Colonic mucosa (tissue), 4 donors: ENCODE measurements around the gene OR10H4. TPM values are rescaled to one million over a fixed set of nuclear protein-coding genes. Genes with fewer than 3 reads are reported as not detected.
"Not testable (repeated sequence)": the region's sequence is repeated elsewhere in the genome, so short reads cannot be mapped to it uniquely, and the experiment has no call there.

Source experiments
- DNase-seq: peaks from one replicate; pipeline ENCODE4 v3.0.0-alpha.2; 2020
- H3K27ac ChIP-seq: fragments of 200-600 bp; one replicate; pipeline ENCODE4 v1.8.0; 2021
- H3K27me3 ChIP-seq: fragments of 200-600 bp; one replicate; pipeline ENCODE4 v1.8.0; 2021
- H3K36me3 ChIP-seq: fragments of 200-600 bp; one replicate; pipeline ENCODE4 v1.8.0; 2021
- H3K4me1 ChIP-seq: fragments of 200-600 bp; one replicate; pipeline ENCODE4 v1.8.0; 2021; ENCODE audit warnings: mild to moderate bottlenecking
- H3K4me3 ChIP-seq: fragments of 200-600 bp; one replicate; pipeline ENCODE4 v1.8.0; 2021
- H3K9ac ChIP-seq, 2 donors: one replicate each; pipeline ENCODE4 v1.7.0; 2013; ENCODE audit warnings: control low read depth in 2 of 2, low read depth in 2 of 2, low read length in 2 of 2
- H3K9me3 ChIP-seq: fragments of 200-600 bp; one replicate; pipeline ENCODE4 v1.8.0; 2021
- CTCF ChIP-seq: fragments of 200-600 bp; IDR thresholded peaks from one replicate; pipeline ENCODE4 v1.8.0; 2022; ENCODE audit warnings: antibody characterized with exemption, mild to moderate bottlenecking
- intact Hi-C: fragments of 100-400 bp; cut with DNase I; formaldehyde crosslinking; loops from one replicate; pipeline ENCODE4 v1.14.1; 2022
- total RNA-seq, 2 donors: library from RNA; stranded (reverse); fragmentation: NEBNext Ultra II Directional in 1 of 2; extraction: Animal tissue kit (Norgen Biotek cat#: 25700) in 1 of 2; gene quantifications; one replicate each; pipeline ENCODE4 v1.2.1, GENCODE V29; 2021
- donor health status: healthy.
- donor health status: DM: no; HTN: no; CAD: no.
- donor health status: DM: no; HTN: no; CAD: no.

The OR10H4 gene
- total RNA-seq, 2 donors from 2014 or later: not detected

GRCh38 chr19:15974856-15975255 lies 26.0 kb downstream of the OR10H4 start:
- TF ChIP-seq CTCF: no peak
- Histone ChIP-seq H3K36me3 (no peaks in the 10 kb centered on the region), H3K4me3 (no peak overlapping the region), H3K27me3 (no peaks in the 10 kb centered on the region), H3K27ac (no peak overlapping the region), H3K4me1 (no peaks in the 10 kb centered on the region), H3K9ac (no peak overlapping the region), H3K9me3 (no peaks in the 10 kb centered on the region)
- no peak for DNase-seq
- intact Hi-C loops: no loop called here

GRCh38 chr19:15976836-15977689 lies 28.3 kb downstream of the OR10H4 start:
- Histone ChIP-seq H3K36me3 (no peaks in the 10 kb centered on the region), H3K9ac (no peak overlapping the region), H3K27ac (no peak overlapping the region), H3K9me3 (no peaks in the 10 kb centered on the region), H3K27me3 (no peaks in the 10 kb centered on the region), H3K4me3 (no peak overlapping the region), H3K4me1 (no peaks in the 10 kb centered on the region)
- TF ChIP-seq CTCF: no peak
- DNase-seq: no peak
- intact Hi-C loops: no loop called here

GRCh38 chr19:15977690-15978089 lies 28.9 kb downstream of the OR10H4 start:
- Histone ChIP-seq H3K36me3 (no peaks in the 10 kb centered on the region), H3K9ac (no peak overlapping the region), H3K27me3 (no peaks in the 10 kb centered on the region), H3K27ac (no peak overlapping the region), H3K4me1 (no peaks in the 10 kb centered on the region), H3K4me3 (no peak overlapping the region), H3K9me3 (no peaks in the 10 kb centered on the region)
- intact Hi-C loops: no loop called here
- TF ChIP-seq CTCF: no peak
- DNase-seq: no peak

GRCh38 chr19:15979293-15979692 lies 30.5 kb downstream of the OR10H4 start:
- no peak for DNase-seq
- no peaks in the 10 kb centered on the region for H3K27me3 ChIP-seq
- H3K36me3 ChIP-seq: no peaks in the 10 kb centered on the region
- intact Hi-C loops: no loop called here
- H3K4me1 ChIP-seq: no peaks in the 10 kb centered on the region
- no peaks in the 10 kb centered on the region for H3K9me3 ChIP-seq
- no peak overlapping the region for H3K4me3 ChIP-seq
- no peak overlapping the region for H3K9ac ChIP-seq
- no peak for TF ChIP-seq CTCF
- no peak overlapping the region for H3K27ac ChIP-seq

- H3K9ac ChIP-seq, H3K9me3 ChIP-seq, H3K4me1 ChIP-seq, H3K4me3 ChIP-seq, DNase-seq, intact Hi-C loops, H3K27me3 ChIP-seq, H3K36me3 ChIP-seq, H3K27ac ChIP-seq: not testable (repeated sequence)
Measured at GRCh38 chr19:15985831-15986230, 37.0 kb downstream of the OR10H4 start.

GRCh38 chr19:15986701-15987100 lies 37.9 kb downstream of the OR10H4 start:
- Histone ChIP-seq H3K9ac (no peak overlapping the region), H3K27ac (no peak overlapping the region), H3K4me3 (no peak overlapping the region), H3K27me3 (no peaks in the 10 kb centered on the region), H3K4me1 (no peaks in the 10 kb centered on the region), H3K9me3 (no peaks in the 10 kb centered on the region), H3K36me3 (no peaks in the 10 kb centered on the region)
- DNase-seq: no peak
- TF ChIP-seq CTCF: no peak
- intact Hi-C loops: no loop called here
